GM12873 (cell line): ENCODE measurements around the gene MRM2.

Source experiments
- TF ChIP-seq, protein P1 (sequence below): IDR thresholded peaks from 2 replicates; pipeline ENCODE4 v1.5.1; 2012; ENCODE audit warnings: low read depth, mild to moderate bottlenecking, moderate library complexity, low read length, control low read depth; ENCODE audit not compliant: insufficient read depth; ENCODE audit errors: missing control alignments

Gene MRM2

DNA sequence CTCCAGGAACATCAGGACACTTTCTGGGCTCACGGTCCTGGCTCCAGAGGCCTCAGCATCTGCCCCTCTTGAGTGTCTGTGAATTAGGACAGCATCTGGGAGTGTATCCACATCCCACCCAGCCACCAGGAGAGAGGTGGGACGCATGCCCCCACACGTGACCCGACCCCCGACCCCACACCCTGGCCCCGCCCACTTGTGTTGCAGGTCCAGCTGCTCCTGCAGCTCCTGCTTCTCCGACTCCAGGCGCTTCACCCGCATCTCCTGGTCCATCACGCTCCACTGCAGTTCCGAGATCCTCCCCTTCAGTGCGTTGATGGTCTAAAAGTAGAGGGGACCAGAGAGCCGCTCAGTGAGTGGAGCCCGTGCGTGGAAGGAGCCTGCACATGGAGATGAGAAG lies 22.9 kb downstream of the MRM2 start:
- TF ChIP-seq, protein P1, sequence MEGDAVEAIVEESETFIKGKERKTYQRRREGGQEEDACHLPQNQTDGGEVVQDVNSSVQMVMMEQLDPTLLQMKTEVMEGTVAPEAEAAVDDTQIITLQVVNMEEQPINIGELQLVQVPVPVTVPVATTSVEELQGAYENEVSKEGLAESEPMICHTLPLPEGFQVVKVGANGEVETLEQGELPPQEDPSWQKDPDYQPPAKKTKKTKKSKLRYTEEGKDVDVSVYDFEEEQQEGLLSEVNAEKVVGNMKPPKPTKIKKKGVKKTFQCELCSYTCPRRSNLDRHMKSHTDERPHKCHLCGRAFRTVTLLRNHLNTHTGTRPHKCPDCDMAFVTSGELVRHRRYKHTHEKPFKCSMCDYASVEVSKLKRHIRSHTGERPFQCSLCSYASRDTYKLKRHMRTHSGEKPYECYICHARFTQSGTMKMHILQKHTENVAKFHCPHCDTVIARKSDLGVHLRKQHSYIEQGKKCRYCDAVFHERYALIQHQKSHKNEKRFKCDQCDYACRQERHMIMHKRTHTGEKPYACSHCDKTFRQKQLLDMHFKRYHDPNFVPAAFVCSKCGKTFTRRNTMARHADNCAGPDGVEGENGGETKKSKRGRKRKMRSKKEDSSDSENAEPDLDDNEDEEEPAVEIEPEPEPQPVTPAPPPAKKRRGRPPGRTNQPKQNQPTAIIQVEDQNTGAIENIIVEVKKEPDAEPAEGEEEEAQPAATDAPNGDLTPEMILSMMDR = no peak

DNA sequence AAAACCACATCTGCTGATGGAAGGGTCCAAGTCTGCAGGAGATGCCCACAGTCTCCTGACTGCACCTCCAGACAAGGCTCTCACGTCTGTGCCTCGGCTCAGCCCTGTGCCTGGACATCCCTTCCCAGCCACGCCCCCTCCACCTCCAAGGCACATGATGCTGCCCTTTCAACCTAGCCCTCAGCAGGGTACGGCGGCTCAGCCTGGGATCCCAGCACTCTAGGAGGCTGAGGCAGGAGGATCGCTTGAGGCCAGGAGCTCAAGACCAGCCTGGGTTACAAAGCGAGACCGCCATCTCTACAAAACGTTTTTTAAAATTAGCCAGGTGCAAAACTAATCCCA lies 23.6 kb downstream of the MRM2 start:
- TF ChIP-seq, protein P1 = no peak

DNA sequence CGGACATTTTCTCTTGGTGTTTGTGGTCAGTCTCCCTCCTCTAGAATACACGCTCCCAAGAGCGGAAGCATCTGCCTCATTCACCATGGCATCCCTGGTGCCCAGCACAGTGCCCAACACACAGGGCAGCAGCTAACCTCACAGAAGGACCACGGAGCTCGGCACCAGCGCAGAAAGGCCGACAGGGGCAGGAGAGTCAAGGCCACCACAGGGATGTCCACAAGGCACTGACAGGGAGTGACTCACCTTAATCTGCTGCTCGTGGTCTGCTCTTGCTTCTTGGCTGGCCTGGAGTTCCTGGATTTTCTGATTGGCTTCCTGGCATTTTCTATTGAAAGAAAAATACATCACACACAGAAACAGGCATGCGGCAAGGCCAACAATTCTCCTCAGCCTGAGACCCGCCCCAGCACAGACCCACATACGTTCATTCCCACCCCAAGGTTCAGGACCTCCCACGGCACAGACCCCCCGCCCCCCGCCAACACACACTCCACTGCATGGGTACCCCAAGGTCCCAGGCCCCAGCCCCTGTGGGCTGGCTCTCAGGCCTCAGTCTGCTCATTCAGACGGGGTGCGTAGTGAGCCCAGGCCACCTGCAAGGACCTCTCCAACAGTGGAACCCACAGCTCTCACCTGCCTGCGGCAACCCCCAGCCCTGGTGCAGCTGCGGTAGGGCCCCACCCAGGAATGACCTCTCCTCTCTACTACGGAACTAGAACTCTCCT lies 24.1 kb downstream of the MRM2 start:
- TF ChIP-seq, protein P1 = no peak

DNA sequence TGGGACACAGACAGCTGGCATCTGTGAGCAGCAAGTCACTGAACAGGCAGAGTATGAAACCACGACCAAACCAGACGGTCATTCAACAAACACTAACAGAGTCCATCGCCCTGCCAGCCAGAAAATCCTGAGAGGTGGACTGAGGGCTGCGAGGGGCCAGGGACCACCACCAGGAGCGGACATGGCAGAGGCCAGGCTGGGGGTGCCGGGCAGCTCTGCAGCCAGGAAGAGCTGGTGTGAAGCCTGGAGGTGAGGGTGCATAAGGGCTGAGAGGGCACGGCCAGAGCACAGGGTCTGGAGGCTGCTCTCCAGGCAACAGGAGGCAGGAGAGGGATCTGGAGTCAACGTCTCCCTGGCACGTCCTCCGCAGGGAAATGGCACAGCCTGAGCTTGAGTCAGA lies 24.8 kb downstream of the MRM2 start:
- TF ChIP-seq, protein P1 = no peak

DNA sequence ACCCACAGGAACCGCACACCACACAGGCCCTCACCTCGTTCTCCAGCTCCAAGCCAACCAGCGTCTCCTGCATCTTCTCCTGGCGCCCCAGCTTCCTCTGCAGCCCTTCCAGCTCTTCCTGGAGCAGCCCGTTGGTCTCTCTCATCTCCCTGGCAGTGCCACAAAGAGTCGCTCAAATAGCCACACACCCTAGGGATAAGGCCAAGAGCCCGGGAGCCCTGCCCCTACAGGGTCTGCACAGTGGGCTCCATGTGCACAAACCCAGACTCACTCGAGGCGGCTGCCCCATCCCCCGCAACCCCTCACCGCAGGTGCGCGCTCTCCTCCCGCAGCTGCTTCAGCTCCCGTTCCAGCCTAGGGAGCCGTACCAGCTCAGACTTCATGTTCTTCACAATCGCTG lies 26.2 kb downstream of the MRM2 start:
- TF ChIP-seq, protein P1 = no peak

DNA sequence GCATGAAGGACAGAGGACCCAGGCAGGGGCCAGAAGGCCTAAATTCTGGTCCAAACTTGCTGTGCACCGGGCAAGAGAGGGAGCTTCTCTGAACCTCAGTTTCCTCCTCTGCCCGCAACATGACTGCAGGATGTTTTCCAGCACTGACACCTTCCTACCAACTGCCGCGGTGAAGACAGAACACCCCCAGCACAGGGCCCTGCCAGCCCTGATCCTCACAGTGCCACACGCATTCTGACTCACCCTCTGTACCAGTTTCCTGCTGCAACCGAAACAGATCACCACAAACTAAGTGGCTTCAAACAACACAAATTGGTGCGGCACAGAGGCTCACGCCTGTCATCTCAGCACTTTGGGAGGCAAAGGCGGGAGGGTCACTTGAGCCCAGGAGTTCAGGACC lies 27.4 kb downstream of the MRM2 start:
- TF ChIP-seq, protein P1 = no peak

DNA sequence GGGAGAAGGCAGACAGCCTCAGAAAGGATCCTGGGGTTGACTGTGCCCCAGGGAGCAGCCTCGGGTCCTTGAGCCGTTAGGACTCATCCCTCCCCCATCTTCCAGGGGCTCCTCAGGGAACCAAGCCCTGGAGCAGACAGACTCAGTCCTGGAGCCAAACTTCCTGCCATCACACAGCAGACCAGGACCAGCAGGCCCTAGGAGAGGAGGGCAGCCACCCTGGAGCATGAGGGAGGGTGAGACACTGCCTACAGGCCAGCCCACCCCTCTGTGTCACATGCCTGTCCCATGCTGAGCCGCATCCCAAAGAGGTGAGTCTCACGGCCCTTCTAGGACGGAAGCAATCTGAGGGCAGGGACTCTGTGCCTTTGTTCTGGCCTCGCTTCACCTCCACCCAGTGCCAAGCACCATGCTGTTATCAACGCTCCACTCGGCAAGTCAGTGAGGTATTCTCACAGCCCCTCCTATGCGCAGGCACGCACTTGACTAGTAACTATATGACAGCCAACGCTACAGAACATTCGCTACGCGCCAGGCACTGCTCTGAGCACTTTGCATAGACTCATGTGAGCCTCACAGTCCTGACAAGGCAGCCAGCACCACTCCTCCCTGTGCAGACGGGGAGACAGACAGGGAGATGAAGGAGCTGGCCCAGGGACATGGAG lies 28.3 kb downstream of the MRM2 start:
- TF ChIP-seq, protein P1 = no peak
